Ectodermal cell (in vitro differentiated cells): ENCODE data around the gene GPC5.

ENCODE experiments used
- H3K27ac ChIP-seq: 2 replicates; pipeline ENCODE4 v1.7.0; 2013; ENCODE audit warnings: mild to moderate bottlenecking, low read depth, low read length; ENCODE audit not compliant: insufficient read depth, poor library complexity, severe bottlenecking
- H3K27me3 ChIP-seq: 2 replicates; pipeline ENCODE4 v1.7.0; 2013; ENCODE audit warnings: mild to moderate bottlenecking, low read length; ENCODE audit not compliant: insufficient read depth, control insufficient read depth, poor library complexity, severe bottlenecking
- H3K36me3 ChIP-seq: one replicate; pipeline ENCODE4 v1.7.0; 2013; ENCODE audit warnings: low read length; ENCODE audit not compliant: control insufficient read depth, insufficient read depth
- H3K4me1 ChIP-seq: one replicate; pipeline ENCODE4 v1.7.0; 2013; ENCODE audit warnings: low read length; ENCODE audit not compliant: control insufficient read depth, insufficient read depth
- H3K4me3 ChIP-seq: 2 replicates; pipeline ENCODE4 v1.7.0; 2013; ENCODE audit warnings: low read depth, low read length, control low read depth; ENCODE audit not compliant: insufficient read depth
- H3K9me3 ChIP-seq: 2 replicates; pipeline ENCODE4 v1.7.0; 2013; ENCODE audit warnings: mild to moderate bottlenecking, low read length, moderate library complexity; ENCODE audit not compliant: control insufficient read depth
- WGBS, 2 experiments: methylation state at CpG; one replicate each; pipeline ENCODE4 v1.1.7; 2013; ENCODE audit warnings: missing lambda C conversion rate in 2 of 2; 5-methylcytosine and 5-hydroxymethylcytosine counted together

Gene GPC5

DNA sequence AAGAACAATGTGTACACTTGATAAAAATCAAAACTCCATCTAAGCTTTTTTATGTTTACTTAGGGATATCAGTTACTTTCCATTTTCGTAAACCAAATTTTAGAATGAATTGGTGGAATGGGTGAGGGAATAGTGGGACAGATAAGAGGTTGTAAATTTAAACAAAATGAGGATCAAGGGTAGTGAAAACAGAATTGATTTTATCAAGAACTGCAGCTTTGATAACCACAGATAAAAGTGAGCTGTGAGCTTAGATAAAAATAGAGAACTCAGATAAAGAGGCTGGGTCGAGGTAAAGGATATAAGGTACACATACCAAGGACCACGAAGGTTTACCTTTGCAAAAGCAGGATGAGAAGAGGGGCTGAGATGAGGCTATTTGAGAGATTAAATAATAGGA, 1015.0 kb downstream of the GPC5 start:
- no peaks in the 10 kb centered on the region for H3K36me3 ChIP-seq
- no peak overlapping the region for H3K4me3 ChIP-seq
- H3K9me3 ChIP-seq = no peaks in the 10 kb centered on the region
- H3K27ac ChIP-seq = no peak overlapping the region
- no peaks in the 10 kb centered on the region for H3K27me3 ChIP-seq
- no peaks in the 10 kb centered on the region for H3K4me1 ChIP-seq
- WGBS, 2 experiments = 94 to 98% methylated on average over 3 of the region's 3 CpGs

DNA sequence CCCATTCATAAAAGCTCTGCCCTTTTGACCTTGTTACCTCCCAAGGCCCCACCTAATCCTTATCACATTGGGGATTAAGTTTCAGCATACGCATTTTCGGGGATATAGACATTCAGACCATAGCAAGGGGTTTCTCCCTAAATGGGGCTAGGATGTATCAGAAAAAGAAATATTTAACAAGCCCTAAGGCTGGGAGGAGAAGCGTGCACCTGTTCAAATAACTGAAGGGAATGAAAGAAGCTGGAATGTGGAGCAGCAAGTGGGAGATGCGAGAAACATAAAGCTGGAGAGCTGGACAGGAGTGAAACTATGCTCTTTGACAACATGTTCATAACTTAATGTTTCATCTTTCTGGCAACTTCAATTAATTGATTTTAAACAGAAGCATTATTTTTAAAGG, 1016.4 kb downstream of the GPC5 start:
- H3K4me1 ChIP-seq = no peaks in the 10 kb centered on the region
- no peak overlapping the region for H3K27ac ChIP-seq
- no peaks in the 10 kb centered on the region for H3K36me3 ChIP-seq
- no peak overlapping the region for H3K4me3 ChIP-seq
- no peaks in the 10 kb centered on the region for H3K9me3 ChIP-seq
- no peaks in the 10 kb centered on the region for H3K27me3 ChIP-seq
- 96 to 97% methylated on average over 4 of the region's 4 CpGs for WGBS, 2 experiments

DNA sequence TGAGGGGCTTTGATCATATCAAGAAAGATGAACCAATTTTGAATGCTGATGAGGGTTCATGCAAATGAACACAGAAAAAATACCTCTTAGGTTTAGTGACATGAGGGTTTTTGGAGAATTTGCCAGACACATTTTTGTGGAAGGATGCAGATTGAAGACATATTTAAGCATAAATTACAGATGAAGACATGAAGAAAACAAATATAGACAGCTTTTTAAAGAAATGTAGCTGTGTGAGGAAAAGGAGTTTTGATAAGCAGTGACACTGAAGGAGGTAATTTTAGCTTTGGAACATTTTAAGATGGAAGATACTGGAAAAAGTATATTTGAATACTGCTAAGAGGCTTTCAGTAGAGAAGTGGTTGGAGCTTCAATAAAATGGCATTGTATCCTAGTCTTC, 1017.4 kb downstream of the GPC5 start:
- H3K4me3 ChIP-seq = no peak overlapping the region
- H3K27me3 ChIP-seq = no peaks in the 10 kb centered on the region
- H3K4me1 ChIP-seq = no peaks in the 10 kb centered on the region
- no peaks in the 10 kb centered on the region for H3K36me3 ChIP-seq
- H3K27ac ChIP-seq = no peak overlapping the region
- H3K9me3 ChIP-seq = no peaks in the 10 kb centered on the region

- Histone ChIP-seq H3K27ac (no peak overlapping the region), H3K4me3 (no peak overlapping the region), H3K9me3 (no peaks in the 10 kb centered on the region), H3K36me3 (no peaks in the 10 kb centered on the region), H3K4me1 (no peaks in the 10 kb centered on the region), H3K27me3 (no peaks in the 10 kb centered on the region)
- WGBS, 2 experiments = 81 to 85% methylated on average over 4 to 5 of the region's 5 CpGs
Observed at GRCh38 chr13:92418818-92419412, 1020.5 kb downstream of the GPC5 start.

DNA sequence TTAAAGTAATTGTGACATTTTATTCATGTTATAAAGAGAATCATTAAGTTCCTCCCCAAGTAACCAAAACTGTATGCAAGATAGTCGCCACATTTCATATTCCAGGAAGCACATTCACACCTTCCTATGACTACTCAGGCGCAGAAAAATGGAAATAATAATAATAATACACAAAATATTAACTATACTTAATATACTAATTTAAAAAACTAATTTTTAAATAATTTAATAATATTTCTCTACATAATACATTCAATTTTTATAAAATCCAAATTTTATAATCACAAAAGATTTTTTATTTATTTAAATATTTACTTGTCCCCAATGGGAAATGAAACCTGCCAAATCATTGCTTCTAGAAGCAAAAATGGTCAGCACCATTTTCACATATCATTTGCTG, 1030.8 kb downstream of the GPC5 start:
- H3K27ac ChIP-seq = no peak overlapping the region
- H3K4me3 ChIP-seq = no peak overlapping the region
- no peaks in the 10 kb centered on the region for H3K36me3 ChIP-seq
- H3K27me3 ChIP-seq = no peaks in the 10 kb centered on the region
- no CpG with 5 or more reads among the region's 2 CpGs for WGBS, 2 experiments
- no peaks in the 10 kb centered on the region for H3K9me3 ChIP-seq
- H3K4me1 ChIP-seq = no peaks in the 10 kb centered on the region

- H3K36me3 ChIP-seq = no peaks in the 10 kb centered on the region
- no peak overlapping the region for H3K27ac ChIP-seq
- no peaks in the 10 kb centered on the region for H3K4me1 ChIP-seq
- no peaks in the 10 kb centered on the region for H3K9me3 ChIP-seq
- no peak overlapping the region for H3K4me3 ChIP-seq
- no peaks in the 10 kb centered on the region for H3K27me3 ChIP-seq
- WGBS, 2 experiments = 77 to 80% methylated on average over 3 of the region's 3 CpGs
Observed at GRCh38 chr13:92433386-92433785, 1035.0 kb downstream of the GPC5 start.

DNA sequence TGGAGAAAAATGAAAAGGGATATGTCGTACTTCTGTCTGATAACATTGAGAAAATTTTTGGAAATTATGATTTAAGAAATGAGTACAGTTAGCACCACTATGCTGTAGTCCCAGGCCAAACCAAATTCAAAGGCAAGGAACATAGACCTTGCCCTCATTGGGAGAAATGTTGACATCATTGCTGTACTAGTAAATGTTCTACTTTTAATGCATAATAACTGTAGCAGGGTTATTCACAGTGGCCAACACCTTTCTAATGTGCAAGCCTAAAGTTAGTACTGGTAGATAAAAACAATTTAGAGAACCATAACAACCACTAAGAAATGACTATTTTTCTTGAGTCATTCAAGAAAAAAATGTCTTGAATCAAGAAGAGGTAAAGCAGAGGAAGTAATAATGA, 1035.5 kb downstream of the GPC5 start:
- H3K36me3 ChIP-seq = no peaks in the 10 kb centered on the region
- no peaks in the 10 kb centered on the region for H3K4me1 ChIP-seq
- H3K9me3 ChIP-seq = no peaks in the 10 kb centered on the region
- H3K27me3 ChIP-seq = no peaks in the 10 kb centered on the region
- H3K4me3 ChIP-seq = no peak overlapping the region
- H3K27ac ChIP-seq = no peak overlapping the region
- 97 to 100% methylated on average over 1 of the region's 1 CpG for WGBS, 2 experiments

- no peaks in the 10 kb centered on the region for H3K36me3 ChIP-seq
- WGBS, 2 experiments = 84 to 89% methylated on average over 1 to 2 of the region's 2 CpGs
Observed at GRCh38 chr13:92436924-92437323, 1038.5 kb downstream of the GPC5 start.

DNA sequence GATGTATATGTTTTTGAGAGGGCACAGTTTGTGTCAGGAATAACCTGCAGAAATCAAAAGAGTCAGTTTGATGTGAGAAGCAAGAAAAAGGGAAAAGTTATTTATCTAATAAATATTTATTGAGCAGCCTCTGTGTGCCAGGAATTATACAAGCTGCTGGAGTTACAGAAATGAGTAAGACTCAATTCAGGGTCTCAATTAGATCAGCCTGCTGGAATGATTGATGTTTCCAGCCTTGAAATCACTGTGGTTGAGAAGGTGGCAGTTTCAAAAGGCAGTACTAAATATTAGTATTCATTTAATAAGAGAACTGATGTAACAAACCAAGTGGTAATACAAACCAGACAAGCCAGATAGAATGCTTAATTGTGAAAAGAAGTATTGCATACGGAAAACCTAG, 1045.8 kb downstream of the GPC5 start:
- Histone ChIP-seq H3K4me1 (no peaks in the 10 kb centered on the region), H3K27me3 (no peaks in the 10 kb centered on the region), H3K27ac (no peak overlapping the region), H3K9me3 (no peaks in the 10 kb centered on the region), H3K36me3 (no peaks in the 10 kb centered on the region), H3K4me3 (no peak overlapping the region)
- 82 to 92% methylated on average over 1 of the region's 1 CpG for WGBS, 2 experiments

More at GRCh38 chr13:92436924-92437323, 1038.5 kb downstream of the GPC5 start:
- Histone ChIP-seq H3K4me3 (no peak overlapping the region), H3K9me3 (no peaks in the 10 kb centered on the region), H3K27me3 (no peaks in the 10 kb centered on the region), H3K4me1 (no peaks in the 10 kb centered on the region), H3K27ac (no peak overlapping the region)

DNA sequence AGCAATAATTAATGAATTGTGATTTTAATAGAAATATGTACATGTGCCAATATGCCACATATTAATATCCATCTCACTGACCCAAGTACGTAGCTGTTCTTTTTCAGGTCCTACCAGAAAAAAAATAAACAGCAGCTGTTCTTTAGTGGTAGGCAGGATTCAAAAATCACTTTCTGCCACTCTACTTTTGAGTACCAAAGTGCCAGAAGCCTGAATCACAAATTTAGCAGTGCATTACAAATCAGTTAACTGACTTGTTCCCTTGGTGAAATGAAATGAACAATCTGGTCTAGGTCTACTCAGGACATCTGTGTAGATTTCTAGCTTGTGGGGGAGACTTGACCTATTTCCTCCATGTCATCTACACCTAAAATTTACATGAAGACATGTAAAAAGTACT, 1052.6 kb downstream of the GPC5 start:
- Histone ChIP-seq H3K27ac (no peak overlapping the region), H3K9me3 (no peaks in the 10 kb centered on the region), H3K4me3 (no peak overlapping the region), H3K4me1 (no peaks in the 10 kb centered on the region), H3K27me3 (no peaks in the 10 kb centered on the region), H3K36me3 (no peaks in the 10 kb centered on the region)
- 95 to 100% methylated on average over 1 of the region's 1 CpG for WGBS, 2 experiments

DNA sequence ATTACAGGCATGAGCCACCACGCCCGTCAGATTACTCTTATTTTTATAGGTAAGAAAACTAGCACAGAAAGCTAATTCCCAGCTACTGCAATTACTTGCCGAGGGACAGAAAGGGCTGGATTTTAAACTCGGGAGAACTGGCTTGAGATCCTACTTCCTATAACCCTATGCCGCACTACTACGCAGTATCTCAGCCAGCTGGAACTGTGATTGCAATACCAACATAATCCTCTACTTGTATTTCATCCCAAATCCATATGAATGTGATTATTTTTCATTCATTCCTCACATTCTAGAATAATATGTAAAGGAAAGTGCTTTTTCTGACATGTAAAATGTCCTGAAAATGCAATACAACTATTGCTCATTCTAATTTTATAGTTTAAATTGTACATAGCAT, 1054.4 kb downstream of the GPC5 start:
- Histone ChIP-seq H3K4me1 (no peaks in the 10 kb centered on the region), H3K27me3 (no peaks in the 10 kb centered on the region), H3K9me3 (no peaks in the 10 kb centered on the region), H3K27ac (no peak overlapping the region), H3K36me3 (no peaks in the 10 kb centered on the region), H3K4me3 (no peak overlapping the region)
- WGBS, 2 experiments = 90 to 97% methylated on average over 6 of the region's 6 CpGs
